GM21576 (cell line): ENCODE measurements around the gene CEP76.

Source experiments
- ATAC-seq: cut with Tn5 transposase; IDR thresholded peaks from one replicate; pipeline ENCODE4 v1.9.1; 2021; ENCODE audit warnings: mild to moderate bottlenecking, moderate library complexity; ENCODE audit not compliant: unreplicated experiment

Gene CEP76

DNA sequence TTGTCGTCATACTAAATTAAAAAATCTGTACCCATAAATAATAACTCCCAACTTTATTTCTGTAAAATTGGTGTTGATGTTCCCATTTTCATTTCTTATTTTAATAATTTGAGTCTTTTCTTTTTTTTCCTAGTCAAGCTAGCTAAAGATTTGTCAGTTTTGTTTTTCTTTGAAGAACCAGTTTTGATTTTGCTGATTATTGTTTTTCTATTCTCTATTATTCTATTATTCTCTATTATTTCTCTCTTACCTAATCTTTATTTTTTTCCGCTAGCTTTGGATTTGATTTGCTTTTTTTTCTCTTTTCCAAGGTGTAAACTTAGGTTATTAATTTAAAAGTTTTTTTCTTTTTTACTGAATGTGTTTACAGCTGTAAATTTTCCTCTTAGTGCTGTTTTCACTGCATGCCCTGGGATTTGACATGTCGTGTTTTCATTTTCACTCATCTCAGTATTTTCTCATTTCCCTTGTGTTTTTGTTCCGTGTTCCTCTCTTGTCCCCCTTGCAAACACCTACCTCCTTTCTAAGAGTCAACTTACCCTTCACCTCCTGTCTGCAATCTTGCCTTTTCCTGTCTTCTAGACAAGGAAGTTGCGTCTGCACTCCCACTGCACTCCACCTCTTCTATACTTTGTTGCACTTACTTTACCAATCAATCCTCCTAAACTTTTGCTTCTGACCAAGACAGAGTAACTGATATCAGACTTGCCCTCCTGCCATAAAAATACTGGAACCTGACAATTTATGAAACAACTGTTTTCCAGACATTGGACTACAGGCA lies 19.2 kb upstream of the CEP76 start:
- ATAC-seq, result no peak

DNA sequence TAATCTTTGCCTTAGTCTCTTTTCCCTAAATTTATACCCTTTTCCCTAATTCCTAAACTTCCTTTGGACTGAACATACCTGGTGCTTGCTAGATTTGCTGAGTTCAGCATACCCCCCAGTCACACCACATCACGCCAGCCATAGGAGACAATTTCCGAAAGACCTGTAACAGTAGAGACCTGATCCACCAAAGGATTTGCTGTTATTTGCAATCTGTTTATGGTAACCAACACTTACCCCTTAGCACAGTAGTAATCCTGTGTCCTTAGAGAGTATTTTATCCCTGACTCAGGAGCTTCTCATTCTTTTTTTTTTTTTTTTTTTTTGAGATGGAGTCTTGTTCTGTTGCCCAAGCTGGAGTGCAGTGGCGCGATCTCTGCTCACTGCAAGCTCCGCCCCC lies 8.9 kb upstream of the CEP76 start:
- ATAC-seq, result no peak

DNA sequence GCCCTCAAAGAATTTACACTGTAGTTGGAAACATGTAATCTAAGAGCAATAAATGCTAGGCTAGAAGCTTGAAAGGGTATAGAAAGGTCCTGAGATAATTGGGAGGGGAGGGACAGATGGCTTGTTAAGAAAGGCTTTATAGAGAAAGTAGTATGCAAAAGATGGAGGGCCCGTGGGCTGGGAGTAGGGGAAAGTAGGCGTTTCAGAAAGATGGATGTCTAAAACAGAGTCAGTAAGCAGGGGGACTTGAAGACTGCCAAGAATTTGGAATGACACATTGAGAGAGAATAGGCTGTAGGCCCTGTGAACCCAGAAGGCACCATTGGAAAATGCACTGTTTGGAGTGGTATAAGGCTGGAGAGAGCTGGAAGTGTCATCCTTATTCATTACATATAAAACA lies 1.1 kb upstream of the CEP76 start:
- no peak for ATAC-seq

DNA sequence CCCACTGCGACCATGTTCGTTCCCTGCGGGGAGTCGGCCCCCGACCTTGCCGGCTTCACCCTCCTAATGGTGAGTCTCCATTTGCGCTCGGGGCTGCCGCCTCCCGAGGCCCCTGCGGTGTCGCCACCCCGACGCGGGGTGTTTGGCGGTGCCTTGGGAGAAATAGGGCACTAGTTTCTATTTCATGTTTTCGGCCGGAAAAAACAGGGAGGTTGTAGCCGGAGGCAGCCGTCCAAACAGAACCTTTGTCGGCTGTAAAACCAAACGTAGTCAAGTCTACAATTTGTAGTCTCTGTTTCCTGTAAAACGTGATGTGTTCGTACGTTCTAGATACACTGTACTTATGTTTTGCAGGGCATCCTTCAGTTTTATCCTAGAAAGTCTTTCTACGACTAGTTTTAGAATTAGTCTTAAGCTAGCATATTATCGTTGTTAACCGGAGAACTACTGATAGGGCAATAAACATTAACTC lies 609 bp upstream of the CEP76 start:
- ATAC-seq, result peak; percentile 2

DNA sequence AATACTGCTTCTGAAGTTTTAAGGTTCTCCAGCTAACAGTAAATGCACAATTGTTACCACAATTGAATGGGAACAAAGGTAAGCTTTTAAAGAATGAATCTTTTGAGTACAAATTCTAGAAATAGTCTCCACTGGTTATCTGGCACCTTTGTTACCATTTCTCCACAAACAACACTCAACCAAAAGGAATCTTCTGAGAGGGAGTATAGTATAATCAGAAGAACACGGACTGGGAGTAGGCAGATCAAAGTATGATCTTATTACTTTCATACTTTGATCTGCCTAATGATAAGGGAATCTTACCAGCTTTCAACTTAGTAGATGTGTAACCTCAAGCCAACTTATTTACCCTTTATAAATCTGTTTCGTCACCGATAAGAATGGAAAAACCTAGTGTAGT lies 1.4 kb downstream of the CEP76 start:
- no peak for ATAC-seq

DNA sequence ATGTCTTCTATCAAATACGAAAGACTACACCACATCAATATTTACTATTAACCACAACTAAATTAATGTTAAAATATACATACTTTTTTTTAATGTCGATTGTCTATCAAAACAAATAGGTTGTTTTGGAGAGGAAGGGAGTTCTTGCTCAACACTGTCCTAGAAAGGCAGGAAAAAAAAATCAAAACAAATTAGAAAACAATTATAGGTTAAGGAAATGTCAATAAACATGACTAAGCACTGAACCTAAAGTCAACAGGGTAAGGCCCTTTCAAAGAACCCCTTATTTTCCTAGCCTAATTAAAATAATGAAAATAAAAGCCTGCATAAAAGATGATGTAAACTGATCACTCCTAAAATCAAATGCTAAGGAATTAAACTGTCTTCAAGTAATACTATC lies 2.8 kb downstream of the CEP76 start:
- no peak for ATAC-seq

DNA sequence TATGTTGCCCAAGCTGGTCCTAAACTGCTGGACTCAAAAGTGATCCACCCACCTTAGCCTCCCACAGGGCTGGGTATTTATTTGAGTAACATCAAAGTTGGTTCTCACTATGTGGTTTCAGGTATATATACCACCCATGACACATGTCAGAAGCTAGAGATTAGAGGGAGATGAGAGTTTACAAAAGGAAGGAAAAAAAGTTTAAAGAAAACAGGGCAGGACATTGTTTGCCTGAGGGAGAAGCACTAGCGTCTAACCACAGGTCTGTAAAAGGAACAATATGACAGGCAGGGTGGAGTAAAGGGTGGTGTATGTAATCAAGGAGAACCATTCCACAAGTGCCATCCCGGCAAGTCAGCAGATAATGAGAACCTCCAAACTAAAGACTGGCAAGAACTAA lies 8.5 kb downstream of the CEP76 start:
- ATAC-seq, result no peak

DNA sequence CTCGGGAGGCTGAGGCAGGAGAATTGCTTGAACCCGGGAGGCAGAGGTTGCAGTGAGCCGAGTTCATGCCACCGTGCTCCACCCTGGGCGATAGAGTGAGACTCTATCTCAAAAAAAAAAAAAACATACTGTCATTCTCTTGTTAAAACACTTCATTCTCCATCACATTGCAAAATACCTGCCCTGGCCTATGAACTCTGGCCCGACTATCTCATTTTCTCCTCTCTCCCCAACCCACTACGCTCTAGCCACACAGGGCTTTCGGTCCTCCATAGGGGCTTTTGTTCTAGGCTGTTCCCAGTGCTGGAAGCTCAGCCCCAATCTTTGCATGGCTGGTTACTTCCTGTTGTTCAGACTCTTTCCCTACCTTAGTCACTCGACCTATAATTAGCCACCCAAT lies 10.3 kb downstream of the CEP76 start:
- ATAC-seq, result no peak

DNA sequence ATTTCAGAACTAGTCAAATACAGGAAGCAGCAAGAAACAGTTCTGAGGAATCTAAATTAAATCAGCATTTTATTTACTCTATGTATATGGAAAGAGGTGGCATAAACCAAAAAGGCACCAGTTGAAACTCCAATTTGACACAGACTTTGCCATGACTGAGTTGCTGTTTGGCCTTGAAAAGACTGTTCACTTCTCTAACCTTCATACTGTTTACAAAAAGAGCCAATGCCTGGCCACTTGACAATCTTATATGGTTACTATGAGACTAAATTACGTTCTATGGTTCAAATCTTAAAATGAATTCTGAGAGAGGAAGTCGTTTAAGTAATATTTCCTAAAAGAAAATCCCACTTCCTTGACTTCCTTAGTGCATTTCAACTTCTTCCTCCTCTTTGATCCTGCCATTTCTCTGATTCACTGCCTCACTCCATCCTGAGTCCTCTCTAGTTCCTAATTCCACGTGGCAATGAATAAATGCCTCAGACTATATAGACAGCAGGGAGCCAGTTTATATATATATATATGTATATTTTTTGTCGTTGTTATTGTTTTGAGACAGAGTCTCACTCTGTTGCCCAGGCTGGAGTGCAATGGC lies 13.2 kb downstream of the CEP76 start:
- no peak for ATAC-seq

DNA sequence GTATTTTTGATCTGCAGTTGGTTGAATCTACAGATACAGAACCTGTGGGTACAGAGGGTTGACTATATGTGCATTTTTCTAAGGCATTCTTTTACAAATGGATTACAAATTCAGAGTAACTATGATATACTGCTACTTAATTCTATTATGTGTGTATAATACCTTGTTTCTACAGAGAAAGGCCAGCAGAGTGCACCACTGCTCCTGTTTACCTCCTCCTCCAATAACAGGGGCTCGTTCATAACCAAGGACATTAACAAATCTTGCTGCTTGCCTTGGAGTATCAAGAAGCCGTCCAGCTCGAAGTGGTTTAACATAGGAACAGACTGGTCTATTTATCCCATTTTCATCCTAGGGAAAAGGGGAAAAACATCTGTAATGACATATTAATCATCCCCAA lies 16.4 kb downstream of the CEP76 start:
- ATAC-seq, result no peak

DNA sequence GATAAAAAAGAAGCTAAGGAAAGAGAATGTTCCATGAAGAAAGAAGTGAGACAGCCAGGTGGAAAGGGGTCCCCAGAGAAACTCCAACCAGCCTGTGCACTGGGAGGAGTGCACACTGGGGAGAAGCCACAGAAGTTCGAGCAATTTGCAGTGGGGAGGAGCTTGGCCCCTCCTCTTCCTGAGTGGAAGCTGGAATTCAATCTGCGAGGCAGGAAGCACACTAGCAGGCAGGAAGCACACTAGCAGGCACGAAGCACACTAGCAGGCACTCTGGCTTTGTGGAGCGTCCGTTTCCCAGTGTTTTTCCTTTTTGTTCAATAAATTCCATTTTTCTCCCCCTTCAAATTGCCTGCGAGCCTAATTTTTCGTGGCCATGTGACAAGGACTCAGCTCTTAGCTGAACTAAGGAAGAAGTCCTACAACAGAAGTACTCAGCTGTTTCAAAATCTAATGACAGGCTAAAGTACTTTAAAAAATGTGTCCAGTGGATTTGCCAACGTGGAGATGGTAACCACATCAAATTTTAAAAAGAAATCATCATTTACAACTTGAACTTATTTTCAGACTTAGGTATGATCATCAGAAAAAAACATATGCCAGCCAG lies 23.2 kb downstream of the CEP76 start:
- no peak for ATAC-seq

DNA sequence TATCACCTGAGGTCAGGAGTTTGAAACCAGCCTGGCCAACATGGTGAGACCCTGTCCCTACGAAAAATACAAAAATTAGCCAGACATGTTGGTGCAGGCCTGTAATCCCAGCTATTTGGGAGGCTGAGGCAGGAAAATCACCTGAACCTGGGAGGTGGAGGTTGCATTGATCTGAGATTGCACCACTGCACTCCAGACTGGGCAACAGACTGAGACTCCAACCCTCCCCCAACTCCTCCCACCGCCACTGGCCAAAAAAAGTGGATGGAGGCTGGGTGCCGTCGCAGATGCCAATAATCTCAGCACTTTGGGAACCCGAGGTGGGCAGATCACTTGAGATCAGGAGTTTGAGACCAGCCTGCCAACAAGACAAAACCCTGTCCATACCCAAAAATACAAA lies 34.5 kb downstream of the CEP76 start:
- ATAC-seq, result no peak

DNA sequence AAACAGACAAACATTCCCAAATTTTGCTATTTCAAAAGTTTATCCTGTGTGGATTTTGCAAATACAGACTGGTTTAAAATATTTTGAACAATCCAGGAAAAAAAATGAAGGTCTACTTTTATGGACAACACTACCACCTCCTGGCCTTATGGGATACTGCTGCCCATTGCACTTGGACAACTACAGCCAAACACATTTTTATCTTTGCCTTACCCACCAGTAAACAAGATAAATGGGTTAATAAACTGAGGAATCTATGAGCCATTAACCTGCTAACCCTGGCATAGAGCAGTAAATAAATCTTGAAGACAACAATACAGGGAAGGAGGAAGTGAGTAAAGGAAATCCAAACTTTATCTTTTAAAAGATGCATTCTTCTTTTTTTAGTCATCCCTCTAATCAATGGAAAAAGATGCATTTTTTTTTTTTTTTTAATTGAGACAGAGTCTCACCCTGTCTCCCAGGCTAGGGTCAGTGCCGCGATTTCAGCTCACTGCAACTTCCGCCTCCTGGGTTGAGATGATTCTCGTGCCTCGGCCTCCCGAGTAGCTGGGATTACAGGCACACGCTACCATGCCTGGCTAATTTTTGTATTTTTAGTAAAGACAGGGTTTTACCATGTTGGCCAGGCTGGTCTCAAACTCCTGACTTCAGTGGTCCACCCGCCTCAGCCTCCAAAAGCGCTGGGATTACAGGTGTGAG lies 42.5 kb downstream of the CEP76 start:
- no peak for ATAC-seq

DNA sequence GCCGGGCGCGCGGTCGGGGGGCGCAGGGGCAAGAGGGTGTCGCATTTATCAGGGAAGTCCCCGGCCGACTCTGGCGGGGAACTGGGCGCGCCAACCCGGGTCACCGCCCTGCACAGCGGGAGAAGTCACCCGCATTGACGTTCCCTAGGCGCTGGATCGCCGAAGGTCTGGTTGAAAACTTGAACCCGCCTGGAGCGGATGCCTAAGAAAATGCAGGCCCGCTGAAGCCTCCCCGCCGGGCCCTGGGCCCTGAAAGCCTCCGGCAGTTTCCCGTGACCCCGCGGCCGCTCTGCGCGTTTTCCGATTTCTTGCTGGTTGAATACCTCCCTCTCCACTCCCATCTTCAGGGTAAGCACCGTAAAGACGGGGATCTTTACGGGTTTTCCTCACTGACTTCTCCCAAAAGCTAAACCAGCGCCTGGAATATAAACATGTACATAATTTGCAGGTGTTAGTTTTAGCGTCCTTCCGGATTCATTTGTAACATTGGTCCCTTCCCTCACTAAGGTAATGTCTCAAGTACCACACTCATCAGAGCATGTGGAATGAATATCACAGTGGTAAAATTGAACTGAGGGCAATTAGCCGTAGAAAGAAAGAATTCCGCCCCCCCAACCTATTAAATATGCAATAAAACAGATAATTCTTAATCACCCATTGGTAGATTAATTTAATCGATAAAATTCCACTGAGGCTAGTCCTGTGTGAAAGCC lies 43.9 kb downstream of the CEP76 start:
- ATAC-seq, result no peak

DNA sequence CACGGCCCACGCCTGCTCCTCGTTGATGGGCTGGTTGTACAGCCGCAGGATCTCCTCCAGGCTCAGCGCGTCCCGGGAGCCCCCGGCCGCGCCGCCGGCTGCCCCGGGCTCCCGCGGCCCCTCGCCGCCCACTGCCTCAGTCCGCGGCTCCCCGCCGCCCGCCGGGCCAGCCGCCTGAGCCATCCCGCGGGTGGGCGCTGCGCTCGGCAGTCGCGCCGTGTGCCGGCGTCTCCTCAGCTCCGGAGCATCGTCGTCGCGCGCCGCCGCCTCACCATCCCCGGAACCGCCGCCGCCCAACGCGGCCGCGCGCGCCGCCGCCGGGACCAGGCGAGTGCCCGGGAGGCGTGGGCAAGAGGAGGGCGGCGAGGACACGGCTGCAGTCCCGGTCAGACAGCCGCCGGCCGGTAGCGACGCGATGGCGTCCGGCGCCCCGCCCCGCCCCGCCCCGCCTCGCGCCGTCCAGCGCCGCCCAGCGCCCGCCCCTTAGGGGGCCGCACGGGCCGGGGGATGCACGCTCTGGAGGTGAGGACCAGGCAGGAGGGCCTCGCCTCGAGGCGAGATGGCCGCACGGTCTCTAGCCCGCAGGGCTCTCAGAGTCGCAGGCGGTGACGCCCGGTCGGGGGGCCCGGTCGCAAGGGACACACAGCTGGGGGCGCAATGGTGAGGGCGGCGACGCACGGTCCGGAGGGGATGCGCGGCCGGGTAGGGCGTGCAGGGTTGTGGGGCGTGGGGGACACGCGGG lies 44.7 kb downstream of the CEP76 start, which contains the start of gene SPIRE1:
Gene SPIRE1, minus strand, starts transcription at position 424 of the 742 bp plus-strand sequence. Its CDS starts 241 bp downstream, at position 183.
- peak; percentile 65 for ATAC-seq

DNA sequence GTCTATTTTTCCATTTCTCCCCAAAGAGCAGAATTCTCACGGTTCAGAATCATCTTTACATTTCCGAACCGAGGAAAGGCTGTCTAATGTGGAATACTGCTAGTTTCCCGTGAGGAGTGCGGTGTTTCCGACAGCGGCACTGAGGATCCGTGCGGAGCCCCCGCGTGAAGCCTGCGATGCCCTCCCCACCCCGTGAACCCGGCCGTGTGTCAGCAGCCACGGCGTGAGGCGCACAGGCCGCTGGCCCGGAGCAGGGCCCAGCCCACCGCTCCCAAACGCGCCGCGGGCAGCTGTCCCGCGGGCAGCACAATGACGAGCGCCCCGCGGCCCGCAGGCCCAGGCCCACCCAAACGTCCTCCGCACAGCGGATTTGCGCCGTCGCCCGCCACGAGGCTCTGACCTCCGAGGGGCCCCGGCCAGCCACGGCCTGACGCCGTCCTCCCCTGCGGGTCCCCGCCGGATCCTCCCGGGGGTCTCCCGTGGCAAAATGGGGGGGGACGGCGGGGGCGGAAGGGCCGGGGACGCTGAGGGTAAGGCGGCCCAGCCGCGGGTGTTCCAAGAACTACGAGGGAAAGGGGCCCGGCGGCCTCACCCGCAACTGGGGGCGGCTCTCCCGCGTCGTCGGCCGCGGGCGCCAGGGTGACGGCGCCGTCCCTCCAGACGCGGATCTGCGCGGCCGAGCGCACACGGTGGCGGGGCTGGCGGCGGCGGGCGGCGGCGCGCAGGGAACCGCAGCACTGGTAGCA lies 45.4 kb downstream of the CEP76 start:
- peak; percentile 32 for ATAC-seq

DNA sequence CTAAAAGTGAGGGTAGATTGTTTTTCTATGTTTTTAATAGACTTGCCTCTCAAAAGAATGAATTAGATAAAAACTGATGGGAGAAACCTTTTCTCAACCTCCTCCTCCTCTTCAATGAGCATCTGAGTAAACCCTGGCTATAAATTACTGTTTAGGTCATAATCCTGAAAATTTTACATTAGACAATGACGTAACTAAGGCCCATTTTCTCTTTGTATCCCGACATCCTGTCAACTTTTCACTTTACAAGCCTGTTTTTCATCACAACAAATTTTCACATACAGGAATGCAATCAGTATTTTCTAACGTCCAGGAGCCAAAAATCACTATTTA lies 46.0 kb downstream of the CEP76 start:
- ATAC-seq, result no peak

DNA sequence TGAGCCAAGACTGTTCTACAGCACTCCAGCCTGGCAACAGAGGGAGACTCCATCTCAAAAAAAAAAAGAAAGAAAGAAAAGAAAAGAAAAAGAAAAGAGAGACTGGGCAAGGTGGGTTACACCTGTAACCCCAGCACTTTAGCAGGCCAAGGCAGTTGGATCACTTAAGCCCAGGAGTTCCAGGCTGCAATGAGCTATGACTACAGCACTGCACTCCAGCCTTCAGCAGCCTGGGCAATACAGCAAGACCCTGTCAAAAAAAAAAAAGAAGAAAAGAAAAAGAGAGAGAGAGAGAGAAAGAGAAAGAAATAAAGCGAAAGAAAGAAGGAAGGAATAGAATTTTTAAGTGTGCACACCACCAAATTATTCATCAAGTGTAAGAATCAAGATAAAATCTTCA lies 47.6 kb downstream of the CEP76 start:
- no peak for ATAC-seq

DNA sequence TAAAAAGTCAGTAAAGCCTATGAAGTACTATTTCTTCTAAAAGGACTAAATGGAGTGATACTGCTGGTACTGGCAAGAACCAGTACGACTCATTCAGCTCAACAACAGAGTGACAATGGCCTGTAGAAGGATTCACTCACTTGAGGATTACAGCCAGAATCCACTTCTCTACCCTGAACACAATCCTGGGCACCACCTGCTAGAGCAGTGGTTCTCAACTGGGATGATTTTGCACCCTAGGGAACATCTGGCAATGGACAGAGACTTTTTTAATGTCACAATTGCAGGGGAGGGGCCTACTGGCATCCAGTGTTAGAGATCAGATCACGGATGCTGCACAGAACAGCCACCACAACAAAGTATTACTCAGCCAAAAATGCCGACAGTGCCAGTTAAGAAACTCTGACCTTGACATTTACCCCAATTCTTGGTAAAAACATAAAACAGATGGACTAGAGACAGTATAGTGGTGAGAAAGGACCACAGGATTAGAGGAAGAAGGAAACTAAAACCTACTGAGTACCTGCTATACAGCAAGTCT lies 49.6 kb downstream of the CEP76 start:
- no peak for ATAC-seq
